ENCODE results near the gene DNAJB4. TPM values are rescaled to one million over a fixed set of nuclear protein-coding genes. Genes with fewer than 3 reads are reported as not detected.
"Not testable (repeated sequence)": the region's sequence is repeated elsewhere in the genome, so short reads cannot be mapped to it uniquely, and the experiment has no call there.

The DNAJB4 gene
- total and polyA plus RNA-seq, 7 donors, result 34.9 to 209 (median 107) TPM

GRCh38 chr1:77977989-77978292 is 26.8 kb upstream of the DNAJB4 start:
- Histone ChIP-seq H3K9me3 (no peaks in the 10 kb centered on the region), H3K27ac (peak overlapping the region; percentile 96), H3K27me3 (ENCODE audit: insufficient read depth in 3 of 3, low read length in 2 of 3) (no peaks in the 10 kb centered on the region), H3K4me1 (peaks cover 42% of the 10 kb centered on the region), H3K4me3 (peak overlapping the region; percentile 83), H3K36me3 (ENCODE audit: insufficient read depth in 1 of 2, low read depth in 1 of 2) (peaks cover 0 to 2% of the 10 kb centered on the region in 2 donors)
- intact Hi-C loops (cut with DNase I), result loop anchor here (2.0 to 5.0 kb wide), 3 partner anchors 69 to 137 kb away; no protein-coding TSS in a partner anchor
- no peak for DNase-seq
- no peak for TF ChIP-seq CTCF (IDR thresholded peaks at IDR 0.05)
- 0 to 1% (median 1%) methylated on average over 5 of the region's 5 CpGs for WGBS, 3 donors
- no peak for ATAC-seq

GRCh38 chr1:77978293-77978968 is 26.3 kb upstream of the DNAJB4 start:
- Histone ChIP-seq H3K36me3 (ENCODE audit: insufficient read depth in 1 of 2, low read depth in 1 of 2) (no peaks in the 10 kb centered on the region), H3K4me3 (peak overlapping the region; percentile 83), H3K9me3 (no peaks in the 10 kb centered on the region), H3K27me3 (ENCODE audit: insufficient read depth in 3 of 3, low read length in 2 of 3) (no peaks in the 10 kb centered on the region), H3K27ac (peak overlapping the region; percentile 96), H3K4me1 (peaks cover 42% of the 10 kb centered on the region)
- no peak for TF ChIP-seq CTCF (IDR thresholded peaks at IDR 0.05)
- 0 to 1% (median 0%) methylated on average over 34 of the region's 34 CpGs for WGBS, 3 donors
- DNase-seq (peak in 1 of 2 donors; percentile 58), ATAC-seq (peak; percentile 60 to 72 (median 67))
- intact Hi-C loops (cut with DNase I), result loop anchor here (2.0 to 5.0 kb wide), 3 partner anchors 68 to 136 kb away; no protein-coding TSS in a partner anchor

GRCh38 chr1:77978969-77979876 is 25.5 kb upstream of the DNAJB4 start, which contains the start of gene FUBP1:
Gene FUBP1, minus strand, starts transcription at chr1:77979072. Its CDS starts 68 bp downstream, at chr1:77979004.
- H3K4me1 ChIP-seq, result peaks cover 47% of the 10 kb centered on the region
- 0% methylated on average over 57 of the region's 57 CpGs for WGBS, 3 donors
- H3K36me3 ChIP-seq (ENCODE audit: insufficient read depth in 1 of 2, low read depth in 1 of 2), result no peaks in the 10 kb centered on the region
- peak; percentile 76 for TF ChIP-seq CTCF (IDR thresholded peaks at IDR 0.05)
- ATAC-seq (peak; percentile 90 to 93 (median 92)), DNase-seq (peak; percentile 92 to 95)
- H3K9me3 ChIP-seq, result no peaks in the 10 kb centered on the region
- H3K27ac ChIP-seq, result peak within 1 kb of the TSS; percentile 96
- no peaks in the 10 kb centered on the region for H3K27me3 ChIP-seq (ENCODE audit: insufficient read depth in 3 of 3, low read length in 2 of 3)
- intact Hi-C loops (cut with DNase I), result loop anchor here (1.0 to 5.0 kb wide), 4 partner anchors 25 to 136 kb away; partner anchors contain the start of gene DNAJB4 (in 1 of the 2)
- H3K4me3 ChIP-seq, result peak within 1 kb of the TSS; percentile 83

GRCh38 chr1:77983352-77983996 is 21.3 kb upstream of the DNAJB4 start:
- H3K4me1 ChIP-seq, result peaks cover 45% of the 10 kb centered on the region
- intact Hi-C loops (cut with DNase I); ATAC-seq; DNase-seq; H3K36me3 ChIP-seq (ENCODE audit: insufficient read depth in 1 of 2, low read depth in 1 of 2); H3K27me3 ChIP-seq (ENCODE audit: insufficient read depth in 3 of 3, low read length in 2 of 3); H3K4me3 ChIP-seq; H3K9me3 ChIP-seq: not testable (repeated sequence)
- peak overlapping the region; percentile 54 for H3K27ac ChIP-seq
- WGBS, 3 donors, result 86 to 92% (median 90%) methylated on average over 8 of the region's 8 CpGs

- Histone ChIP-seq H3K9me3 (no peaks in the 10 kb centered on the region), H3K27me3 (ENCODE audit: insufficient read depth in 3 of 3, low read length in 2 of 3) (no peaks in the 10 kb centered on the region), H3K4me1 (peaks cover 45% of the 10 kb centered on the region), H3K27ac (peak overlapping the region; percentile 54), H3K4me3 (no peak overlapping the region), H3K36me3 (ENCODE audit: insufficient read depth in 1 of 2, low read depth in 1 of 2) (no peaks in the 10 kb centered on the region)
- DNase-seq (no peak), ATAC-seq (no peak)
- intact Hi-C loops (cut with DNase I), result no loop called here
- no peak for TF ChIP-seq CTCF (IDR thresholded peaks at IDR 0.05)
Observed at GRCh38 chr1:77983997-77984355, 20.8 kb upstream of the DNAJB4 start.
